ENCODE results near the gene ADD2.

The ADD2 gene

GRCh38 chr2:70772486-70773155 lies 4.6 kb upstream of the ADD2 start:
- TF ChIP-seq POLR2A (IDR thresholded peaks at IDR 0.05; ENCODE audit: low read length) (no peak), GATA1 (IDR thresholded peaks at IDR 0.05; ENCODE audit: low read depth, low read length) (no peak)
- no peak for DNase-seq

- DNase-seq, result no peak
- TF ChIP-seq POLR2A (IDR thresholded peaks at IDR 0.05; ENCODE audit: low read length), result no peak
- no peak for TF ChIP-seq GATA1 (IDR thresholded peaks at IDR 0.05; ENCODE audit: low read depth, low read length)
Observed at GRCh38 chr2:70771446-70771845, 3.4 kb upstream of the ADD2 start.

- DNase-seq, result no peak
- TF ChIP-seq GATA1 (IDR thresholded peaks at IDR 0.05; ENCODE audit: low read depth, low read length), result no peak
- no peak for TF ChIP-seq POLR2A (IDR thresholded peaks at IDR 0.05; ENCODE audit: low read length)
Observed at GRCh38 chr2:70769450-70769849, 1.4 kb upstream of the ADD2 start.

GRCh38 chr2:70768590-70769085 lies 638 bp upstream of the ADD2 start:
- DNase-seq, result no peak
- TF ChIP-seq POLR2A (IDR thresholded peaks at IDR 0.05; ENCODE audit: low read length), result no peak
- no peak for TF ChIP-seq GATA1 (IDR thresholded peaks at IDR 0.05; ENCODE audit: low read depth, low read length)

- DNase-seq, result peak; percentile 22 to 40
Observed at GRCh38 chr2:70767079-70767698, 811 bp downstream of the ADD2 start.

DNA sequence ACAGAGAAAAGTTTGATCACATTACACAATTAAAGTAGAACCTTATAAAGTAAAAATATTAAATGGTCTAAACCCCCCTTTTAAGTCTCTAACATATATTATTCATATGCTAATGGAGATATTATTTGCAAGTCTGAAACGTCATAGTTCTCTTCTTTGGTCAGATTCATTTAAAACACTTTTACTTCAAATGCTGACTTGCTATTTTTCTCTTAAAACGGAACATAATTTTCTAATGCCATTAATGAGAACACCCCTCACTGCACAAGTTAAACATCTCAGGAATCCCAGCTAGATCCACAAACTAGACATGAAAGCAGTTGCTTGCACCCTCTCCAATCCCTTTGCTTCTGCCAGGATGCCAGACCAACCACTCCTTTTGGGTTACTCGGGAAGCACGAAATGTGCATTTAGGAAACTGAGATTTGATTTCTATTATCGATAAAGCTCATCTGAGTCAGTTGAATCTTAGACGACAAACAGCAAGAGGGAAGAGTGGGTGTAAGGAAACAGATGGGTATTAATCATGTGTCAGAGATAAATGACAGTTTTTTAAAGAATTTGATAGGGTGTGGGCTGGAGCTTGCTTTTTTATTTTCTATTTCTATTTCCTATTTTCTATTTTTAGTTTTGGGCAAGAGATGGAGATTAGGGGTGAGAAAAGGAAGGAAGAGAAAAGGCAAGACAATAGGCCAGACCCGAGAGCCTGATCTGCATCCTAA lies 1.5 kb downstream of the ADD2 start:
- no peak for DNase-seq
- TF ChIP-seq GATA1 (IDR thresholded peaks at IDR 0.05; ENCODE audit: low read depth, low read length) (no peak), POLR2A (IDR thresholded peaks at IDR 0.05; ENCODE audit: low read length) (no peak)

More at GRCh38 chr2:70767079-70767698, 811 bp downstream of the ADD2 start:
- TF ChIP-seq POLR2A (IDR thresholded peaks at IDR 0.05; ENCODE audit: low read length), result no peak
- no peak for TF ChIP-seq GATA1 (IDR thresholded peaks at IDR 0.05; ENCODE audit: low read depth, low read length)

DNA sequence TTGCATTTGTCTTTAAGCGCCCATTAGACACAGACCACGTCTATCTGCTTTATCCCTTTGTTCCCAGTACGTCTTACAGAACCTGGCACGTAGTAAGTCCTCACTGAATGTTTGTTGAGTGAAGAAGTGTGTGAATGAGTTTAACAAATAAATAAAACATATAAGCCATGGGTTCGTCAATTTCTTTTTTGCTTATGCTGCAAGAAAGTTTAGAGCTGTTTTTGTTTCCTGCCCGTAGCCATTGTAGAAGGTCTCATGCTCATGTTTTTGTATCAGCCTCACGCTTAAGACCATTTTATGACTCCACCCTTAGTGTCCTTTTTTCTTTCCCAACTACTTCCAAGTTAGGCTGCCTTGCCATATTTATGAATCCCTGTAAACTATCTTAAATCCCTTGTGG lies 2.5 kb downstream of the ADD2 start:
- TF ChIP-seq GATA1 (IDR thresholded peaks at IDR 0.05; ENCODE audit: low read depth, low read length) (no peak), POLR2A (IDR thresholded peaks at IDR 0.05; ENCODE audit: low read length) (no peak)
- DNase-seq, result no peak

DNA sequence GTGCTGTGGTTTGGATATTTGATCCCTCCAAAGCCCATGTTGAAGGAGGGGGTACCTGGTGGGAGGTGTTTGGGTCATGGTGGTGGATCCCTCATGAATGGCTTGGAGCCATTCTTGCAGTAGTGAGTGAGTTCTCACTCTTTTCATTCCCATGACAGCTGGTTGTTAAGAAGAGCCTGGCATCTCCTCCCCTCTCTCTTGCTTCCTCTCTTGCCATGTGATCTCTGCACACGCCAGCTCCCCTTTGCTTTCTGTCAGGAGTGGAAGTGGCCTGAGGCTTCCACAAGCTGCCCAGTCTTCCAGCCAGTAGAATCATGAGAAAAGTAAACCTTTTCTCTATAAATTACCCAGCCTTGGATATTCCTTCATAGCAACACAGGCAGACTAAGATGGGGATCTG lies 8.6 kb downstream of the ADD2 start:
- TF ChIP-seq POLR2A (IDR thresholded peaks at IDR 0.05; ENCODE audit: low read length), result no peak
- no peak for DNase-seq

DNA sequence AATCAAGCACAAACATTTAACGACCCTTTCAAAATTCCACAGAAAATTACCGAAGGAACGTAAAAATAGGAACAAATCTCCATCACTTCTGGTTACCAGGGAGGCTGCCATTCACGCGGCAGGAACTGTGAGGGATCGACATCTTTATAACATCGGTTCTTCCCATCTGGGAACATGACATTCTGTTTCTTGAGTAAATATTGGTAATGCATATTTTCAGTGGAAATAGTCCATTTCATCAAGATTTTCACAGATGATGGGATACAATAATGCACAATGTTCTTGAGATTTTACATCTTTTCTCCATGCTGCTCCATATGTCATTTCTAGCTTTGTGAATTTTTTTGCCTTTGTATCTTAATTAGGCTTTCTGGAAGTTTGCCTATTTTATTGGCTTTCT lies 10.0 kb downstream of the ADD2 start:
- DNase-seq, result no peak
- no peak for TF ChIP-seq POLR2A (IDR thresholded peaks at IDR 0.05; ENCODE audit: low read length)
- TF ChIP-seq GATA1 (IDR thresholded peaks at IDR 0.05; ENCODE audit: low read depth, low read length), result no peak

DNA sequence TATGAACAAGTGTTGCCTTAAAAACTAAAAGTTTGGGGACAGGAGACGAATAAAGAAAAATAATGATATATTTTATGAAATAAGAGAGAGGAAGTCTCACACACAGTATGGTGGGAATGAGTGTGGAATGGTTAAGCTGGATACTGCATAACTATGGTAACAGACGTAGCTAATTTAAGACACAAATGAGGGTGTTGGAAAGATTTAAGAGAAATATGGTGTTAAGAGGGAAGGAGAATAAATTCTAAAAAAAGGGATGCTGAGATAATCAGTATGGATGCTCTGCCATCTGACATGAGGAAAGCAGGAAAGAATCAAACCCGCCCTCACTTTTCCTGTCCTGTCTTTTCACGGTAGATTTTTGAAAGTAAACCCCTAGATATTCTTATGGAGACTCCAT lies 10.6 kb downstream of the ADD2 start:
- DNase-seq, result no peak
- no peak for TF ChIP-seq GATA1 (IDR thresholded peaks at IDR 0.05; ENCODE audit: low read depth, low read length)
- no peak for TF ChIP-seq POLR2A (IDR thresholded peaks at IDR 0.05; ENCODE audit: low read length)

GRCh38 chr2:70756128-70756527 lies 11.9 kb downstream of the ADD2 start:
- TF ChIP-seq POLR2A (IDR thresholded peaks at IDR 0.05; ENCODE audit: low read length) (no peak), GATA1 (IDR thresholded peaks at IDR 0.05; ENCODE audit: low read depth, low read length) (no peak)
- DNase-seq, result peak; percentile 35 to 77

- no peak for DNase-seq
- TF ChIP-seq POLR2A (IDR thresholded peaks at IDR 0.05; ENCODE audit: low read length) (no peak), GATA1 (IDR thresholded peaks at IDR 0.05; ENCODE audit: low read depth, low read length) (no peak)
Observed at GRCh38 chr2:70753902-70754301, 14.1 kb downstream of the ADD2 start.

GRCh38 chr2:70753031-70753430 lies 15.0 kb downstream of the ADD2 start:
- DNase-seq, result no peak
- no peak for TF ChIP-seq POLR2A (IDR thresholded peaks at IDR 0.05; ENCODE audit: low read length)
- no peak for TF ChIP-seq GATA1 (IDR thresholded peaks at IDR 0.05; ENCODE audit: low read depth, low read length)

DNA sequence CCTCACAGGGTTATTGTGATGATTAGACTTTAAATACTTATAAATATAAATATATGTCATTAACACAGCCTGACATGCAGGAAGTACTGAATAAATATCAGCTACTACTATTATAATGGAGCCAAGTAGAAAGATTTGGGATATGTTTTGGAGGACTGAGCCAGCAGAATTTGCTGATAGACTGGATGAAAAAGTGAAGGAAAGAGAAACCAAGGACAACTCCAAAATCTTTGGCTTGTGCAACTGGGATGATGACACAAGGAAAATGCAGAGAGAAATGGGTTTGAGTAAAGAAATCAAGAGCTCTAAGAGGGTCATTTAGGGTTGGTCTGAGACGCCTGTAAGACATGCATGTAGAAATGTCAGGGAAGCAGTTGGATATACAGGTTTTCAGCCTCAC lies 15.6 kb downstream of the ADD2 start:
- DNase-seq, result no peak
- no peak for TF ChIP-seq POLR2A (IDR thresholded peaks at IDR 0.05; ENCODE audit: low read length)
- TF ChIP-seq GATA1 (IDR thresholded peaks at IDR 0.05; ENCODE audit: low read depth, low read length), result no peak

All from erythroblast (primary cell).